SK-N-SH treated with all-trans-retinoic acid at 6 μM for 48 hours (cell line): Measurements from ENCODE around the gene CCL16.

Source experiments
- ARNTL ChIP-seq: fragments of 450-650 bp; formaldehyde crosslinking; IDR thresholded peaks from 2 replicates; pipeline ENCODE4 v1.5.0; 2020; ENCODE audit warnings: low read depth, mild to moderate bottlenecking, moderate library complexity, borderline replicate concordance
- CSDC2 ChIP-seq: fragments of 250-450 bp; sonication (Bioruptor Pico); IDR thresholded peaks from 2 replicates; pipeline ENCODE4 v1.5.0; 2020; ENCODE audit warnings: mild to moderate bottlenecking, moderate library complexity
- CSRNP3 ChIP-seq: fragments of 250-450 bp; sonication (Bioruptor Pico); IDR thresholded peaks from 2 replicates; pipeline ENCODE4 v1.5.1; 2021; ENCODE audit warnings: mild to moderate bottlenecking, moderate library complexity
- GLIS3 ChIP-seq: fragments of 250-450 bp; sonication (Bioruptor Pico); IDR thresholded peaks from 2 replicates; pipeline ENCODE4 v1.5.0; 2020; ENCODE audit warnings: mild to moderate bottlenecking, moderate library complexity
- ISL1 ChIP-seq: fragments of 250-450 bp; sonication (Bioruptor Pico); IDR thresholded peaks from 2 replicates; pipeline ENCODE4 v2.1.2; 2022; ENCODE audit warnings: mild to moderate bottlenecking, moderate library complexity
- OSR1 ChIP-seq: fragments of 250-450 bp; sonication (Bioruptor Pico); IDR thresholded peaks from 2 replicates; pipeline ENCODE4 v1.8.0; 2022; ENCODE audit warnings: moderate library complexity, mild to moderate bottlenecking, inconsistent platforms
- PATZ1 ChIP-seq: fragments of 250-450 bp; sonication (Bioruptor Pico); IDR thresholded peaks from 2 replicates; pipeline ENCODE4 v1.8.0; 2020; ENCODE audit warnings: mild to moderate bottlenecking, moderate library complexity, borderline replicate concordance
- PPARA ChIP-seq: fragments of 250-450 bp; sonication (Bioruptor Pico); IDR thresholded peaks from 2 replicates; pipeline ENCODE4 v1.5.0; 2020; ENCODE audit warnings: mild to moderate bottlenecking, borderline replicate concordance
- RARB ChIP-seq: fragments of 250-450 bp; sonication (Bioruptor Pico); IDR thresholded peaks from 2 replicates; pipeline ENCODE4 v1.8.0; 2021; ENCODE audit warnings: mild to moderate bottlenecking, moderate library complexity
- ZC3H10 ChIP-seq: fragments of 250-450 bp; sonication (Bioruptor Pico); IDR thresholded peaks from 2 replicates; pipeline ENCODE4 v1.5.1; 2021; ENCODE audit warnings: mild to moderate bottlenecking, moderate library complexity
- ZFP3 ChIP-seq: fragments of 250-450 bp; sonication (Bioruptor Pico); IDR thresholded peaks from 2 replicates; pipeline ENCODE4 v1.5.0; 2020; ENCODE audit warnings: mild to moderate bottlenecking, moderate library complexity
- ZNF70 ChIP-seq: fragments of 450-650 bp; formaldehyde crosslinking; IDR thresholded peaks from 2 replicates; pipeline ENCODE4 v1.5.0; 2020; ENCODE audit warnings: mild to moderate bottlenecking, moderate library complexity
- ZNF8 ChIP-seq: fragments of 450-650 bp; formaldehyde crosslinking; IDR thresholded peaks from 2 replicates; pipeline ENCODE4 v1.5.0; 2020; ENCODE audit warnings: mild to moderate bottlenecking, moderate library complexity
- TF ChIP-seq, protein P1 (sequence below): fragments of 250-450 bp; sonication (Bioruptor Pico); IDR thresholded peaks from 2 replicates; pipeline ENCODE4 v1.5.1; 2020; ENCODE audit warnings: low read depth, mild to moderate bottlenecking, moderate library complexity

GRCh38 chr17:36001862-36002603 lies 20.7 kb upstream of the CCL16 start:
- TF ChIP-seq ZNF8 (CRISPR knock-in tag) (no peak), GLIS3 (CRISPR knock-in tag) (no peak), RARB (no peak), CSRNP3 (CRISPR knock-in tag) (no peak), ZFP3 (CRISPR knock-in tag) (no peak), ARNTL (no peak), PATZ1 (CRISPR knock-in tag) (no peak), ZC3H10 (CRISPR knock-in tag) (no peak), PPARA (CRISPR knock-in tag) (no peak), ISL1 (no peak), OSR1 (CRISPR knock-in tag) (no peak), CSDC2 (no peak), ZNF70 (CRISPR knock-in tag) (no peak)
- TF ChIP-seq, protein P1, sequence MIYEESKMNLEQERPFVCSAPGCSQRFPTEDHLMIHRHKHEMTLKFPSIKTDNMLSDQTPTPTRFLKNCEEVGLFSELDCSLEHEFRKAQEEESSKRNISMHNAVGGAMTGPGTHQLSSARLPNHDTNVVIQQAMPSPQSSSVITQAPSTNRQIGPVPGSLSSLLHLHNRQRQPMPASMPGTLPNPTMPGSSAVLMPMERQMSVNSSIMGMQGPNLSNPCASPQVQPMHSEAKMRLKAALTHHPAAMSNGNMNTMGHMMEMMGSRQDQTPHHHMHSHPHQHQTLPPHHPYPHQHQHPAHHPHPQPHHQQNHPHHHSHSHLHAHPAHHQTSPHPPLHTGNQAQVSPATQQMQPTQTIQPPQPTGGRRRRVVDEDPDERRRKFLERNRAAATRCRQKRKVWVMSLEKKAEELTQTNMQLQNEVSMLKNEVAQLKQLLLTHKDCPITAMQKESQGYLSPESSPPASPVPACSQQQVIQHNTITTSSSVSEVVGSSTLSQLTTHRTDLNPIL (CRISPR knock-in tag): no peak
